ENCODE measurements around the gene DGKI.

The DGKI gene

GRCh38 chr7:137734221-137734620, 112.6 kb downstream of the DGKI start:
- Histone ChIP-seq H3K4me1 (ENCODE audit: control insufficient read depth, insufficient read depth, low read length) (no peaks in the 10 kb centered on the region), H3K4me3 (ENCODE audit: low read length in 2 of 2) (no peak overlapping the region), H3K27ac (ENCODE audit: low read length) (no peak overlapping the region), H3K36me3 (ENCODE audit: control insufficient read depth in 2 of 2, insufficient read depth in 2 of 2, low read length in 2 of 2) (no peaks in the 10 kb centered on the region), H3K9me3 (ENCODE audit: control insufficient read depth in 2 of 2, low read length in 2 of 2) (no peaks in the 10 kb centered on the region), H3K27me3 (ENCODE audit: control insufficient read depth in 1 of 2, insufficient read depth in 2 of 2, low read length in 2 of 2) (peaks cover 0 to 2% of the 10 kb centered on the region in 2 donors), H3K9ac (ENCODE audit: low read length in 2 of 2) (no peak overlapping the region)

GRCh38 chr7:137732168-137732567, 114.6 kb downstream of the DGKI start:
- Histone ChIP-seq H3K9me3 (ENCODE audit: control insufficient read depth in 2 of 2, low read length in 2 of 2) (no peaks in the 10 kb centered on the region), H3K27ac (ENCODE audit: low read length) (no peak overlapping the region), H3K36me3 (ENCODE audit: control insufficient read depth in 2 of 2, insufficient read depth in 2 of 2, low read length in 2 of 2) (no peaks in the 10 kb centered on the region), H3K4me1 (ENCODE audit: control insufficient read depth, insufficient read depth, low read length) (no peaks in the 10 kb centered on the region), H3K4me3 (ENCODE audit: low read length in 2 of 2) (no peak overlapping the region), H3K27me3 (ENCODE audit: control insufficient read depth in 1 of 2, insufficient read depth in 2 of 2, low read length in 2 of 2) (peaks cover 0 to 2% of the 10 kb centered on the region in 2 donors), H3K9ac (ENCODE audit: low read length in 2 of 2) (no peak overlapping the region)

GRCh38 chr7:137731436-137731835, 115.3 kb downstream of the DGKI start:
- no peak overlapping the region for H3K9ac ChIP-seq (ENCODE audit: low read length in 2 of 2)
- H3K4me1 ChIP-seq (ENCODE audit: control insufficient read depth, insufficient read depth, low read length): no peaks in the 10 kb centered on the region
- no peak overlapping the region for H3K27ac ChIP-seq (ENCODE audit: low read length)
- peaks cover 0 to 2% of the 10 kb centered on the region in 2 donors for H3K27me3 ChIP-seq (ENCODE audit: control insufficient read depth in 1 of 2, insufficient read depth in 2 of 2, low read length in 2 of 2)
- H3K36me3 ChIP-seq (ENCODE audit: control insufficient read depth in 2 of 2, insufficient read depth in 2 of 2, low read length in 2 of 2): no peaks in the 10 kb centered on the region
- no peak overlapping the region for H3K4me3 ChIP-seq (ENCODE audit: low read length in 2 of 2)
- no peaks in the 10 kb centered on the region for H3K9me3 ChIP-seq (ENCODE audit: control insufficient read depth in 2 of 2, low read length in 2 of 2)

GRCh38 chr7:137728426-137728825, 118.3 kb downstream of the DGKI start:
- H3K4me1 ChIP-seq (ENCODE audit: control insufficient read depth, insufficient read depth, low read length): no peaks in the 10 kb centered on the region
- no peak overlapping the region for H3K4me3 ChIP-seq (ENCODE audit: low read length in 2 of 2)
- no peaks in the 10 kb centered on the region for H3K9me3 ChIP-seq (ENCODE audit: control insufficient read depth in 2 of 2, low read length in 2 of 2)
- no peaks in the 10 kb centered on the region for H3K36me3 ChIP-seq (ENCODE audit: control insufficient read depth in 2 of 2, insufficient read depth in 2 of 2, low read length in 2 of 2)
- H3K9ac ChIP-seq (ENCODE audit: low read length in 2 of 2): no peak overlapping the region
- no peak overlapping the region for H3K27ac ChIP-seq (ENCODE audit: low read length)
- peaks cover 0 to 2% of the 10 kb centered on the region in 2 donors for H3K27me3 ChIP-seq (ENCODE audit: control insufficient read depth in 1 of 2, insufficient read depth in 2 of 2, low read length in 2 of 2)

GRCh38 chr7:137727413-137727812, 119.4 kb downstream of the DGKI start:
- no peaks in the 10 kb centered on the region for H3K4me1 ChIP-seq (ENCODE audit: control insufficient read depth, insufficient read depth, low read length)
- H3K36me3 ChIP-seq (ENCODE audit: control insufficient read depth in 2 of 2, insufficient read depth in 2 of 2, low read length in 2 of 2): no peaks in the 10 kb centered on the region
- H3K9me3 ChIP-seq (ENCODE audit: control insufficient read depth in 2 of 2, low read length in 2 of 2): no peaks in the 10 kb centered on the region
- peaks cover 0 to 2% of the 10 kb centered on the region in 2 donors for H3K27me3 ChIP-seq (ENCODE audit: control insufficient read depth in 1 of 2, insufficient read depth in 2 of 2, low read length in 2 of 2)
- no peak overlapping the region for H3K27ac ChIP-seq (ENCODE audit: low read length)
- H3K9ac ChIP-seq (ENCODE audit: low read length in 2 of 2): no peak overlapping the region
- no peak overlapping the region for H3K4me3 ChIP-seq (ENCODE audit: low read length in 2 of 2)

- H3K4me3 ChIP-seq (ENCODE audit: low read length in 2 of 2): no peak overlapping the region
- no peaks in the 10 kb centered on the region for H3K36me3 ChIP-seq (ENCODE audit: control insufficient read depth in 2 of 2, insufficient read depth in 2 of 2, low read length in 2 of 2)
- peaks cover 0 to 4% of the 10 kb centered on the region in 2 donors for H3K27me3 ChIP-seq (ENCODE audit: control insufficient read depth in 1 of 2, insufficient read depth in 2 of 2, low read length in 2 of 2)
- H3K4me1 ChIP-seq (ENCODE audit: control insufficient read depth, insufficient read depth, low read length): no peaks in the 10 kb centered on the region
- H3K27ac ChIP-seq (ENCODE audit: low read length): no peak overlapping the region
- H3K9ac ChIP-seq (ENCODE audit: low read length in 2 of 2): no peak overlapping the region
- H3K9me3 ChIP-seq (ENCODE audit: control insufficient read depth in 2 of 2, low read length in 2 of 2): no peaks in the 10 kb centered on the region
Measured at GRCh38 chr7:137718355-137718754, 128.4 kb downstream of the DGKI start.

- no peaks in the 10 kb centered on the region for H3K4me1 ChIP-seq (ENCODE audit: control insufficient read depth, insufficient read depth, low read length)
Measured at GRCh38 chr7:137717811-137718271, 128.9 kb downstream of the DGKI start.

GRCh38 chr7:137717045-137717444, 129.7 kb downstream of the DGKI start:
- Histone ChIP-seq H3K27ac (ENCODE audit: low read length) (no peak overlapping the region), H3K27me3 (ENCODE audit: control insufficient read depth in 1 of 2, insufficient read depth in 2 of 2, low read length in 2 of 2) (peaks cover 0 to 4% of the 10 kb centered on the region in 2 donors), H3K4me3 (ENCODE audit: low read length in 2 of 2) (no peak overlapping the region), H3K36me3 (ENCODE audit: control insufficient read depth in 2 of 2, insufficient read depth in 2 of 2, low read length in 2 of 2) (no peaks in the 10 kb centered on the region), H3K9ac (ENCODE audit: low read length in 2 of 2) (no peak overlapping the region), H3K9me3 (ENCODE audit: control insufficient read depth in 2 of 2, low read length in 2 of 2) (no peaks in the 10 kb centered on the region), H3K4me1 (ENCODE audit: control insufficient read depth, insufficient read depth, low read length) (no peaks in the 10 kb centered on the region)

More at GRCh38 chr7:137717811-137718271, 128.9 kb downstream of the DGKI start:
- H3K27me3 ChIP-seq (ENCODE audit: control insufficient read depth in 1 of 2, insufficient read depth in 2 of 2, low read length in 2 of 2): peaks cover 0 to 4% of the 10 kb centered on the region in 2 donors
- no peak overlapping the region for H3K9ac ChIP-seq (ENCODE audit: low read length in 2 of 2)
- no peak overlapping the region for H3K4me3 ChIP-seq (ENCODE audit: low read length in 2 of 2)
- H3K27ac ChIP-seq (ENCODE audit: low read length): no peak overlapping the region
- no peaks in the 10 kb centered on the region for H3K36me3 ChIP-seq (ENCODE audit: control insufficient read depth in 2 of 2, insufficient read depth in 2 of 2, low read length in 2 of 2)
- no peaks in the 10 kb centered on the region for H3K9me3 ChIP-seq (ENCODE audit: control insufficient read depth in 2 of 2, low read length in 2 of 2)

GRCh38 chr7:137716061-137716460, 130.7 kb downstream of the DGKI start:
- Histone ChIP-seq H3K27me3 (ENCODE audit: control insufficient read depth in 1 of 2, insufficient read depth in 2 of 2, low read length in 2 of 2) (peaks cover 0 to 2% of the 10 kb centered on the region in 2 donors), H3K4me3 (ENCODE audit: low read length in 2 of 2) (no peak overlapping the region), H3K36me3 (ENCODE audit: control insufficient read depth in 2 of 2, insufficient read depth in 2 of 2, low read length in 2 of 2) (no peaks in the 10 kb centered on the region), H3K9me3 (ENCODE audit: control insufficient read depth in 2 of 2, low read length in 2 of 2) (no peaks in the 10 kb centered on the region), H3K27ac (ENCODE audit: low read length) (no peak overlapping the region), H3K4me1 (ENCODE audit: control insufficient read depth, insufficient read depth, low read length) (no peaks in the 10 kb centered on the region), H3K9ac (ENCODE audit: low read length in 2 of 2) (no peak overlapping the region)

GRCh38 chr7:137715533-137715932, 131.2 kb downstream of the DGKI start:
- H3K27ac ChIP-seq (ENCODE audit: low read length): no peak overlapping the region
- H3K9me3 ChIP-seq (ENCODE audit: control insufficient read depth in 2 of 2, low read length in 2 of 2): no peaks in the 10 kb centered on the region
- no peak overlapping the region for H3K9ac ChIP-seq (ENCODE audit: low read length in 2 of 2)
- H3K36me3 ChIP-seq (ENCODE audit: control insufficient read depth in 2 of 2, insufficient read depth in 2 of 2, low read length in 2 of 2): no peaks in the 10 kb centered on the region
- H3K27me3 ChIP-seq (ENCODE audit: control insufficient read depth in 1 of 2, insufficient read depth in 2 of 2, low read length in 2 of 2): peaks cover 0 to 2% of the 10 kb centered on the region in 2 donors
- no peaks in the 10 kb centered on the region for H3K4me1 ChIP-seq (ENCODE audit: control insufficient read depth, insufficient read depth, low read length)
- H3K4me3 ChIP-seq (ENCODE audit: low read length in 2 of 2): no peak overlapping the region

- Histone ChIP-seq H3K4me3 (ENCODE audit: low read length in 2 of 2) (no peak overlapping the region), H3K27ac (ENCODE audit: low read length) (no peak overlapping the region), H3K27me3 (ENCODE audit: control insufficient read depth in 1 of 2, insufficient read depth in 2 of 2, low read length in 2 of 2) (peaks cover 0 to 2% of the 10 kb centered on the region in 2 donors), H3K9ac (ENCODE audit: low read length in 2 of 2) (no peak overlapping the region), H3K36me3 (ENCODE audit: control insufficient read depth in 2 of 2, insufficient read depth in 2 of 2, low read length in 2 of 2) (no peaks in the 10 kb centered on the region), H3K4me1 (ENCODE audit: control insufficient read depth, insufficient read depth, low read length) (no peaks in the 10 kb centered on the region), H3K9me3 (ENCODE audit: control insufficient read depth in 2 of 2, low read length in 2 of 2) (no peaks in the 10 kb centered on the region)
Measured at GRCh38 chr7:137715121-137715520, 131.7 kb downstream of the DGKI start.

Measured in stomach smooth muscle (tissue), 2 donors.